ENCODE results near the gene TRIP13.

TRIP13 gene

DNA sequence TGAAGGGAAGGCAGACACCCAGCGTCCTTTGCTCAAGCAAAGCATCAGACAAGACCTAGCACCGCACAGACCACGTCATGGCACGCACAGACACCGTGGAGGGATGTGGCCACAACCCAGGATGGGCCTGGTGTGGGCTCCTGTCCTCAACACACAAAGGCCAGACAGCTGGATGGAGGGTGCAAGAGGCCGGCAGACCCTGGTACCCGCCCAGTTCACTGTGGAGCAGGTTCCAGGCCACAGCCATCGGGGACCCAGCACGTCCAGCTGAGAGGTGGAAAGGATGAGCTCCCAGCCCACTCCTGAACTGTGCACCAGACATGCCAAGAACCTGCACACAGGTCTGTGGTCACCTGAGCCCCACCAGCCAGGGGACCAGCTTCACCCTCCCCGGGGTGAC lies 26.9 kb upstream of the TRIP13 start:
- no peak overlapping the region for H3K27ac ChIP-seq
- TF ChIP-seq, protein P1, sequence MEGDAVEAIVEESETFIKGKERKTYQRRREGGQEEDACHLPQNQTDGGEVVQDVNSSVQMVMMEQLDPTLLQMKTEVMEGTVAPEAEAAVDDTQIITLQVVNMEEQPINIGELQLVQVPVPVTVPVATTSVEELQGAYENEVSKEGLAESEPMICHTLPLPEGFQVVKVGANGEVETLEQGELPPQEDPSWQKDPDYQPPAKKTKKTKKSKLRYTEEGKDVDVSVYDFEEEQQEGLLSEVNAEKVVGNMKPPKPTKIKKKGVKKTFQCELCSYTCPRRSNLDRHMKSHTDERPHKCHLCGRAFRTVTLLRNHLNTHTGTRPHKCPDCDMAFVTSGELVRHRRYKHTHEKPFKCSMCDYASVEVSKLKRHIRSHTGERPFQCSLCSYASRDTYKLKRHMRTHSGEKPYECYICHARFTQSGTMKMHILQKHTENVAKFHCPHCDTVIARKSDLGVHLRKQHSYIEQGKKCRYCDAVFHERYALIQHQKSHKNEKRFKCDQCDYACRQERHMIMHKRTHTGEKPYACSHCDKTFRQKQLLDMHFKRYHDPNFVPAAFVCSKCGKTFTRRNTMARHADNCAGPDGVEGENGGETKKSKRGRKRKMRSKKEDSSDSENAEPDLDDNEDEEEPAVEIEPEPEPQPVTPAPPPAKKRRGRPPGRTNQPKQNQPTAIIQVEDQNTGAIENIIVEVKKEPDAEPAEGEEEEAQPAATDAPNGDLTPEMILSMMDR (IDR thresholded peaks at IDR 0.05) = no peak
- no peak for TF ChIP-seq ZFX (IDR thresholded peaks at IDR 0.05; ENCODE audit: borderline replicate concordance)

DNA sequence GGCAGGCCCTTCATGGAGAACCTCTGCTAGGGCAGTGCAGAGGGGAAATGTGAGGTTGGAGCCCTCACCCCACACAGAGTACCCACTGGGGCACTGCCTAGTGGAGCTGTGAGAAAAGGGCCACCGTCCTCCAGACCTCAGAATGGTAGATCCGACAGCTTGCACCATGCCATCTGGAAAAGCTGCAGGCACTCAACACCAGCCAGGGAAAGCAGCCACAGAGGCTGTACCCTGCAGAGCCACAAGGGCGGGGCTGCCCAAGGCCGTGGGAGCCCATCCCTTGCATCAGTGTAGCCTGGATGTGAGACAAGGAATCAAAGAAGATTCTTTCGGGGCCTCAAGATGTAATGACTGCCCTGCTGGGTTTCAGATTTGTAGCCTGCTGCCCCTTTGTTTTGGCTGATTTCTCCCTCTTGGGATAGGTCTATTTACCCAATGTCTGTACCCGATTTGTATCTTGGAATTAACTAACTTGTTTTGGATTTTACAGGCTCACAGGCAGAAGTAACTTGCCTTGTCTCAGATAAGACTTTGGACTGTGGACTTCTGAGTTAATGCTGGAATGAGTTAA lies 25.3 kb upstream of the TRIP13 start:
- TF ChIP-seq, protein P1 (IDR thresholded peaks at IDR 0.05) = no peak
- TF ChIP-seq ZFX (IDR thresholded peaks at IDR 0.05; ENCODE audit: borderline replicate concordance) = no peak
- H3K27ac ChIP-seq = no peak overlapping the region

DNA sequence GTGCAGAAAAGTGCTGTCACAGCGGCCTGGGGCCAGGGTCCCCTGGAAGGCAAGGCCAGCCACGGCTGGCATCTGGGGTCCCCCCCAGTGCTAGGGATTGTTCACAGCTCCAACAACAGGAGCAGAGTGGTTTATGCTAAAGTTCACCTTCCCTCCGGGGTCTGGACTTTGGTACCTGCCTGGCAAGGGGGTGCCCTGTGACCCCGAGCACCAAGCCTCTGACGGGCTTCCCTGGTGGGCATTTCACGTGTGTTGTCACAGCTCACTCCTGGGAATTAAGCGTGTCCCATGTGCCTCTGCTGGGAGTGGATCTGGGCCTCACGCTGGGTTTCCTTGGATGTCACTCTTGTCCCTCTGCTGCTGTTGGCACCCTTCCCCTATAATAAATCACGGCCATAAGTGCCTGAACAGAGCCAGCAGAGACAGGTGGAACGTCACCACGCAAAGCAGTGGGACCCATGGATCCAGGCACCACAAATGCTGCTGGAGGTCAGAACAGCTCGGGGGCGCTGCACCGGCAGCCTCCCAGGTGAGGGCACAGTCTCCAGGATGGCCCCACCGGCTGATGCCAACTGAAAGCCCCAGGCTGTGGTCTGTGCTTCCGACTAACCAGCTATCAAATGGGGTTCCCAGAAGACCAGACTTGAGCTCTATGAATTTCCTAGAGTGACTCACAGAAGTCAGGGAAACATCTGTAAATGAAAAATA lies 24.1 kb upstream of the TRIP13 start:
- H3K27ac ChIP-seq = no peak overlapping the region
- TF ChIP-seq ZFX (IDR thresholded peaks at IDR 0.05; ENCODE audit: borderline replicate concordance) = no peak
- TF ChIP-seq, protein P1 (IDR thresholded peaks at IDR 0.05) = no peak

DNA sequence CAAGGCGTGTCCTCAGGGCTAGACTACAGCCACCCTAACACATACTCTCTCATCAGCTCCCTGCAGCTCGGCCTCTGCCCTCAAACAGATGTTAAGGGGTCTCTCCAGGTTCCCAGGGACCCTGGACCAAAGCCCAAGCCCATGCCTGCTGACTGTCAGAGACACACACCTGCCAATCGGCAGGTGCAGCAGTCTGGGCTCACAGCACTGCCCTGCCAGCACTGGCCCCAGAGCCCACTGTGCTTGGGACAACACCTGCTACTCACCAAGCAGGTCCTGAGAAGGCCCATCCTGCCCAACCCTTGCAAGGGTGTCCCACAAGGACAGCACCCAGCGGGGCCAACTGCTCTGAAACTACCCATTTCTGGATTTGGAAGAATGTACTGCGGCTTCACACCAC lies 21.7 kb upstream of the TRIP13 start:
- H3K27ac ChIP-seq = no peak overlapping the region
- TF ChIP-seq, protein P1 (IDR thresholded peaks at IDR 0.05) = no peak
- no peak for TF ChIP-seq ZFX (IDR thresholded peaks at IDR 0.05; ENCODE audit: borderline replicate concordance)

DNA sequence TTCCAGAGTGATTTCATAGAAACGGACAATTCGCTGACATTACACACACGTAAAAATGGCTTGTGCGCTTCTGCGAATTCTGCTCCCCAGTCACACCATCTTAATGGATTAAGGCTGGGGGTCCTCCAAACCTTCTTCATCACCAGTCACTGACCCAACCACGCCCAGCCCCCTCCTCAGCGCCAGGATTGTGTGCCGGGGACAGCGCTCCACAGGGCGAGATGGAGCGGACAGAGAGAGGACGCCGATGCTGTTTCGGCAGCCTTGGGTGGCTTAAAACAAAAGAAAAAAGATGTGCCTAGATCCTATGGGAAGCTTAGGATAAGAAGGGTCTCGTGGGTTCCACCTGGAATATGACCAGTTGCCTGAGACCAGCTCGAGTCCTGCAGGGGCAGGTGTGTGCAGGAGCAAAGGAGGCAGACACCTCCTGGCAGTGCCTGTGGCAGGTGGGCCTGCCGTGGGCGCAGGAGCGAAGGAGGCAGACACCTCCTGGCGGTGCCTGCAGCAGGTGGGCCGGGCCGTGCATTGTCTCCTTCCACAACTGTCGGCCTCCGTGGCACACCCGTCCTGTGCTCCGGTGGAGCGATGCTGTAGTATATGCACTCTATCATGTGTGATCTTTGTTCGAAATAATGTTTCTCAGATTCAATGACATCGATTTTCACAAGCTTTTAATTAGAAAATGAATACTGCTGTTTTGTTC lies 20.9 kb upstream of the TRIP13 start:
- no peak overlapping the region for H3K27ac ChIP-seq
- TF ChIP-seq, protein P1 (IDR thresholded peaks at IDR 0.05) = no peak
- TF ChIP-seq ZFX (IDR thresholded peaks at IDR 0.05; ENCODE audit: borderline replicate concordance) = no peak

DNA sequence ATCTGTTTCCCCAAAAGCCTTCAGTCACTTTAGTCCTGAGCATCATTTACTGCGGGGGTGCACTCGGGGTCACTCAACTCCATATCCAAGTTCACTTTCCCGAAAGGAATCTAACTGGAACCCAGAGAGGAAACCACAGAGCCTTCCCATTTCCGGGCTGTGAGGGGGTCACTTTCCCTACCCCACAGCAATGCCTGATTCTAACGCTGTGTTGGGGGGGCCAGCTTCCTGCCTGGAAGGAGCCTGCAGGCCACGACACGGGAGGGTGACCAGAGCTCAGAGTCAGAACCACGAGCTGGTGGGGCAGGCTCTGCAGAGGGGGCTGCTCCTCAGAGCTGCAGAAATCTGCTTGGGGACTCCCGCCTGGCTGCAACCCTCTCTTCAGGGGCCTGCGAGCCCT lies 20.4 kb upstream of the TRIP13 start:
- TF ChIP-seq, protein P1 (IDR thresholded peaks at IDR 0.05) = no peak
- TF ChIP-seq ZFX (IDR thresholded peaks at IDR 0.05; ENCODE audit: borderline replicate concordance) = no peak
- no peak overlapping the region for H3K27ac ChIP-seq

DNA sequence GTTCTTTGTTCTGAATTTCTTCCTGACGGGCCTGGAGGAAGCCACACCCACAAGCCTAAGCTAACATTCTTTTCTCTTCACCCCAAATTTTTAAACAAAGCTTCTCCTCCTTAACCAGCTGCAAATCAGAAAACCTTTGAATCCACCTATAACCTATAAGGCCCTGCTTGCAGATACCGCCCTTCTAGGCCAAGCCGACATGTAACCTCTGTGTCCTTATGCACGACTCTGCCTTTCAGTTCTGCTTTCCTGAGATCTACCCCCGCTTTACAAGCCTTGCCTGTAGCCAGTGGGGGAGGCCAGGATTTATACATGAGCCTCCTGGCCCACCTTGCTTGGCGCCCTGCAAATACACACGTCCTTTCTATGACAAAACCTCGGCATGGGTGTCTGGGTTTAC lies 19.4 kb upstream of the TRIP13 start:
- TF ChIP-seq ZFX (IDR thresholded peaks at IDR 0.05; ENCODE audit: borderline replicate concordance) = no peak
- TF ChIP-seq, protein P1 (IDR thresholded peaks at IDR 0.05) = no peak
- H3K27ac ChIP-seq = no peak overlapping the region

Measured in 22Rv1 (cell line).